IMR-90 (cell line): ENCODE measurements around the gene NPAS3. TPM values are rescaled to one million over a fixed set of nuclear protein-coding genes. Genes with fewer than 3 reads are reported as not detected.

ENCODE experiments used
- ATAC-seq: fragments of 200-7000 bp; cut with Tn5 transposase; 2 replicates; pipeline ENCODE4 v1.9.1; 2020; ENCODE audit warnings: low read depth, mild to moderate bottlenecking, moderate library complexity
- BruUV-seq: library from RNA; stranded (reverse); fragments of 400-500 nt; replicated peaks from 2 replicates; lab custom pipeline; 2021; lab: Mats Ljungman, UMichigan
- CTCF ChIA-PET: fragments of 300-600 bp; formaldehyde crosslinking; extraction: SDS; loops from one replicate; lab custom pipeline; 2021; ENCODE audit warnings: antibody characterized with exemption; lab: Yijun Ruan, JAX
- POLR2A ChIA-PET: fragments of 300-600 bp; sonication (Branson Sonifier 250); formaldehyde crosslinking; loops from one replicate; lab custom pipeline; 2022; ENCODE audit warnings: antibody characterized with exemption; ENCODE audit not compliant: unreplicated experiment; lab: Charles Lee
- DNase-seq: peaks from one replicate; pipeline ENCODE4 v3.0.0; 2013
- H2AFZ ChIP-seq: replicated peaks from 2 replicates; pipeline ENCODE3; 2013; ENCODE audit warnings: low read length, mild to moderate bottlenecking; ENCODE audit not compliant: poor library complexity
- H2AK5ac ChIP-seq: 2 replicates; pipeline ENCODE4 v1.6.1; 2013; ENCODE audit warnings: low read depth, low read length, inconsistent platforms
- H2AK9ac ChIP-seq: replicated peaks from 2 replicates; pipeline ENCODE3; 2013; ENCODE audit warnings: mild to moderate bottlenecking, low read depth, low read length, moderate library complexity; ENCODE audit not compliant: poor library complexity
- H2BK120ac ChIP-seq: 2 replicates; pipeline ENCODE4 v1.6.1; 2013; ENCODE audit warnings: low read depth, low read length, inconsistent platforms
- H2BK15ac ChIP-seq: 3 replicates; pipeline ENCODE4 v1.6.1; 2013; ENCODE audit warnings: low read depth, low read length, inconsistent platforms
- H2BK20ac ChIP-seq: 2 replicates; pipeline ENCODE4 v1.6.1; 2013; ENCODE audit warnings: low read depth, mild to moderate bottlenecking, inconsistent platforms, low read length, moderate library complexity
- H2BK5ac ChIP-seq: 2 replicates; pipeline ENCODE4 v1.6.1; 2013; ENCODE audit warnings: mild to moderate bottlenecking, low read depth, low read length, inconsistent platforms; ENCODE audit not compliant: poor library complexity, severe bottlenecking
- H3K14ac ChIP-seq: replicated peaks from 2 replicates; pipeline ENCODE4 v1.6.1; 2013; ENCODE audit warnings: low read depth, low read length, inconsistent platforms
- H3K18ac ChIP-seq: 2 replicates; pipeline ENCODE4 v1.6.1; 2013; ENCODE audit warnings: low read depth, low read length, control low read depth
- H3K23ac ChIP-seq: 2 replicates; pipeline ENCODE4 v1.6.1; 2013; ENCODE audit warnings: low read depth, low read length, inconsistent platforms
- H3K27ac ChIP-seq: 2 replicates; pipeline ENCODE4 v1.5.1; 2013; ENCODE audit warnings: mild to moderate bottlenecking, control low read depth, low read length; ENCODE audit not compliant: insufficient read depth
- H3K27me3 ChIP-seq: 2 replicates; pipeline ENCODE4 v1.6.1; 2013; ENCODE audit warnings: low read length; ENCODE audit not compliant: control insufficient read depth, insufficient read depth
- H3K36me3 ChIP-seq: 2 replicates; pipeline ENCODE4 v1.6.1; 2013; ENCODE audit warnings: low read length, mixed read lengths; ENCODE audit not compliant: control insufficient read depth, insufficient read depth
- H3K4ac ChIP-seq: 2 replicates; pipeline ENCODE4 v1.6.1; 2013; ENCODE audit warnings: low read depth, low read length, inconsistent platforms
- H3K4me1 ChIP-seq: 2 replicates; pipeline ENCODE4 v1.6.1; 2013; ENCODE audit warnings: low read length, mixed read lengths; ENCODE audit not compliant: control insufficient read depth, insufficient read depth
- H3K4me2 ChIP-seq: 2 replicates; pipeline ENCODE4 v1.6.1; 2013; ENCODE audit warnings: low read depth, mild to moderate bottlenecking, control low read depth, low read length, moderate library complexity
- H3K4me3 ChIP-seq: 2 replicates; pipeline ENCODE4 v1.5.1; 2013; ENCODE audit warnings: low read depth, mild to moderate bottlenecking, control low read depth, low read length, moderate library complexity; ENCODE audit not compliant: insufficient read depth
- H3K56ac ChIP-seq: 2 replicates; pipeline ENCODE4 v1.6.1; 2013; ENCODE audit warnings: low read length, inconsistent platforms; ENCODE audit not compliant: insufficient read depth; ENCODE audit errors: extremely low read depth
- H3K79me1 ChIP-seq, 2 experiments: 2 replicates each; pipeline ENCODE4 v1.6.1; 2013; ENCODE audit warnings: low read length in 2 of 2, inconsistent platforms in 1 of 2, low read depth in 1 of 2
- H3K9ac ChIP-seq: 2 replicates; pipeline ENCODE4 v1.6.1; 2013; ENCODE audit warnings: low read depth, low read length, control low read depth
- H3K9me1 ChIP-seq: 2 replicates; pipeline ENCODE4 v1.6.1; 2013; ENCODE audit warnings: low read length, inconsistent platforms; ENCODE audit not compliant: insufficient read depth
- H3K9me3 ChIP-seq: 2 replicates; pipeline ENCODE4 v1.6.1; 2013; ENCODE audit warnings: low read length; ENCODE audit not compliant: control insufficient read depth, insufficient read depth
- H4K20me1 ChIP-seq: 2 replicates; pipeline ENCODE4 v1.6.1; 2013; ENCODE audit warnings: low read length, inconsistent platforms; ENCODE audit not compliant: insufficient read depth
- H4K5ac ChIP-seq: 2 replicates; pipeline ENCODE4 v1.6.1; 2013; ENCODE audit warnings: mild to moderate bottlenecking, low read depth, low read length, control low read depth
- H4K8ac ChIP-seq, 2 experiments: 2 replicates each; pipeline ENCODE4 v1.6.1; 2013; ENCODE audit warnings: low read depth in 2 of 2, low read length in 2 of 2, control low read depth in 1 of 2, inconsistent platforms in 1 of 2
- H4K91ac ChIP-seq: 2 replicates; pipeline ENCODE4 v1.6.1; 2013; ENCODE audit warnings: low read depth, low read length, inconsistent platforms; ENCODE audit not compliant: insufficient read depth
- BHLHE40 ChIP-seq: fragments of 150-350 bp; IDR thresholded peaks from 2 replicates; pipeline ENCODE4 v1.6.1; 2016; ENCODE audit warnings: mild to moderate bottlenecking, low read depth, low read length
- CEBPB ChIP-seq: IDR thresholded peaks from 2 replicates; pipeline ENCODE4 v1.6.1; 2012; ENCODE audit warnings: low read depth, low read length, improper control_type of control experiment
- CHD1 ChIP-seq: IDR thresholded peaks from 2 replicates; pipeline ENCODE4 v1.6.1; 2012; ENCODE audit warnings: low read depth, low read length, improper control_type of control experiment
- FOS ChIP-seq: fragments of 150-350 bp; IDR thresholded peaks from 2 replicates; pipeline ENCODE4 v1.6.1; 2016; ENCODE audit warnings: low read depth, low read length
- MAFK ChIP-seq: IDR thresholded peaks from 2 replicates; pipeline ENCODE4 v1.6.1; 2012; ENCODE audit warnings: low read depth, low read length, improper control_type of control experiment
- MAZ ChIP-seq: IDR thresholded peaks from 2 replicates; pipeline ENCODE4 v1.6.1; 2012; ENCODE audit warnings: low read depth, mild to moderate bottlenecking, low read length, improper control_type of control experiment, moderate library complexity, borderline replicate concordance
- MXI1 ChIP-seq: IDR thresholded peaks from 2 replicates; pipeline ENCODE4 v1.6.1; 2012; ENCODE audit warnings: low read depth, mild to moderate bottlenecking, low read length, moderate library complexity, borderline replicate concordance
- NFE2L2 ChIP-seq: fragments of 150-350 bp; IDR thresholded peaks from 2 replicates; pipeline ENCODE4 v1.6.1; 2016; ENCODE audit warnings: low read depth, mild to moderate bottlenecking, low read length
- POLR2A ChIP-seq: IDR thresholded peaks from 2 replicates; pipeline ENCODE4 v1.6.1; 2012; ENCODE audit warnings: mild to moderate bottlenecking, low read depth, low read length
- RAD21 ChIP-seq: IDR thresholded peaks from 2 replicates; pipeline ENCODE4 v1.6.1; 2012; ENCODE audit warnings: low read length, improper control_type of control experiment
- RCOR1 ChIP-seq: IDR thresholded peaks from 2 replicates; pipeline ENCODE4 v1.6.1; 2012; ENCODE audit warnings: mild to moderate bottlenecking, low read length, improper control_type of control experiment; ENCODE audit not compliant: insufficient replicate concordance
- RFX5 ChIP-seq: IDR thresholded peaks from 2 replicates; pipeline ENCODE4 v1.8.0; 2012; ENCODE audit warnings: low read depth, mild to moderate bottlenecking, low read length, moderate library complexity
- SMC3 ChIP-seq: fragments of 150-350 bp; IDR thresholded peaks from 2 replicates; pipeline ENCODE4 v1.6.1; 2016; ENCODE audit warnings: low read depth, mild to moderate bottlenecking, antibody characterized with exemption, low read length, moderate library complexity
- WGBS, 2 experiments: methylation state at CpG; one replicate each; pipeline versions ENCODE4 v1.1.5 to v1.1.7; 2013; ENCODE audit warnings: missing lambda C conversion rate in 2 of 2; ENCODE audit not compliant: insufficient read length in 1 of 2; ENCODE audit errors: extremely low coverage in 2 of 2; 5-methylcytosine and 5-hydroxymethylcytosine counted together
- dilution Hi-C: fragments of 300-500 bp; cut with HindIII; formaldehyde crosslinking; loops from one replicate; pipeline ENCODE4 v1.14.3; 2018; ENCODE audit warnings: low sequenced_read_pairs; ENCODE audit not compliant: unreplicated experiment
- in situ Hi-C: fragments of 300-500 bp; cut with MboI; formaldehyde crosslinking; loops from 3 replicates; pipeline ENCODE4 v1.14.3; 2019; ENCODE audit warnings: low sequenced_read_pairs, inconsistent platforms, mixed read lengths
- intact Hi-C: fragments of 100-400 bp; cut with micrococcal nuclease; formaldehyde crosslinking; loops from 2 replicates; pipeline ENCODE4 v1.10.0; 2022
- polyA plus RNA-seq, 3 experiments: library from polyadenylated mRNA; depleted of rRNA; stranded (reverse); fragments of >200 nt; gene quantifications; 2 replicates each; pipeline ENCODE4 v1.2.3, GENCODE V29; 2012; ENCODE audit warnings: low replicate concordance in 1 of 3
- total RNA-seq: library from RNA; depleted of rRNA; stranded (reverse); fragments of >200 nt; gene quantifications from 2 replicates; pipeline ENCODE4 v1.2.3, GENCODE V29; 2012
- TF ChIP-seq, protein P1 (sequence below): conservative IDR thresholded peaks from 2 replicates; pipeline ENCODE4 v1.5.1; 2012; ENCODE audit warnings: mild to moderate bottlenecking, low read depth, low read length, improper control_type of control experiment
- TF ChIP-seq, protein P2 (sequence below): fragments of 150-350 bp; IDR thresholded peaks from 2 replicates; pipeline ENCODE4 v1.6.1; 2016; ENCODE audit warnings: low read depth, mild to moderate bottlenecking, low read length, moderate library complexity, borderline replicate concordance
- TF ChIP-seq, protein P3 (sequence below): fragments of 150-350 bp; IDR thresholded peaks from 2 replicates; pipeline ENCODE4 v1.6.1; 2017; ENCODE audit warnings: mild to moderate bottlenecking, antibody characterized with exemption, low read length, low read depth

Gene NPAS3
- total and polyA plus RNA-seq, 2 of the 4 experiments (the other 2 are of a cell fraction), result not detected

DNA sequence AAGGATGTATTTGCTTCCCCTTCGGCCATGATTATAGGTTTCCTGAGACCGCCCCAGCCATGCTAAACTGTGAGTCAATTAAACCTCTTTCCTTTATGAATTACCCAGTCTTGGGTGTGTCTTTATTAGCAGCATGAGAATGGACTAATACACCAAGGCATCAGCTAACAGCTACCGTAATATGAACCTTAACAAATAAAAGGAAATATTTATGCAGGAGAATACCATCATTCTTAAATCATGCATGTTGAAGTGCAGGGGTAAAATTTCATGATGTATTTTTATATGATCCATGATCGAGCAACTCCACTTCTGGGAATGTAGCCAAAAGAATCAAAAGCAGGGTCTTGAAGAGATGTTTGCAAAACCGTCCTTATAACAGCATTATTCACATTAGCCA lies 379.0 kb downstream of the NPAS3 start:
- CTCF ChIA-PET, result no interaction called here
- POLR2A ChIA-PET, result no interaction called here
- ATAC-seq, result no peak

More for the DNA sequence above, 379.0 kb downstream of the NPAS3 start:
- H3K14ac ChIP-seq, result no peak overlapping the region
- H3K9me1 ChIP-seq, result no peaks in the 10 kb centered on the region
- no peaks in the 10 kb centered on the region for H3K36me3 ChIP-seq
- in situ Hi-C loops, result no loop called here
- H2BK15ac ChIP-seq, result no peak overlapping the region
- BruUV-seq, result no TSS peak
- no peaks in the 10 kb centered on the region for H3K27me3 ChIP-seq
- no peak overlapping the region for H2AK9ac ChIP-seq
- no CpG with 5 or more reads among the region's 5 CpGs for WGBS, 2 experiments
- dilution Hi-C loops, result no loop called here
- no peak overlapping the region for H3K18ac ChIP-seq
- H4K20me1 ChIP-seq, result no peaks in the 10 kb centered on the region
- H3K27ac ChIP-seq, result no peak overlapping the region
- no peak overlapping the region for H2BK120ac ChIP-seq
- H2AK5ac ChIP-seq, result no peak overlapping the region
- H4K91ac ChIP-seq, result no peak overlapping the region
- no peak overlapping the region for H2AFZ ChIP-seq
- DNase-seq, result no peak
- H4K5ac ChIP-seq, result no peak overlapping the region
- no peak overlapping the region for H2BK5ac ChIP-seq
- TF ChIP-seq RCOR1, result no peak
- no peak for TF ChIP-seq NFE2L2
- no peak for TF ChIP-seq FOS
- TF ChIP-seq SMC3, result no peak
- TF ChIP-seq RAD21, result no peak
- no peak for TF ChIP-seq MAFK
- no peak for TF ChIP-seq MXI1
- TF ChIP-seq CEBPB, result no peak
- TF ChIP-seq, protein P1, sequence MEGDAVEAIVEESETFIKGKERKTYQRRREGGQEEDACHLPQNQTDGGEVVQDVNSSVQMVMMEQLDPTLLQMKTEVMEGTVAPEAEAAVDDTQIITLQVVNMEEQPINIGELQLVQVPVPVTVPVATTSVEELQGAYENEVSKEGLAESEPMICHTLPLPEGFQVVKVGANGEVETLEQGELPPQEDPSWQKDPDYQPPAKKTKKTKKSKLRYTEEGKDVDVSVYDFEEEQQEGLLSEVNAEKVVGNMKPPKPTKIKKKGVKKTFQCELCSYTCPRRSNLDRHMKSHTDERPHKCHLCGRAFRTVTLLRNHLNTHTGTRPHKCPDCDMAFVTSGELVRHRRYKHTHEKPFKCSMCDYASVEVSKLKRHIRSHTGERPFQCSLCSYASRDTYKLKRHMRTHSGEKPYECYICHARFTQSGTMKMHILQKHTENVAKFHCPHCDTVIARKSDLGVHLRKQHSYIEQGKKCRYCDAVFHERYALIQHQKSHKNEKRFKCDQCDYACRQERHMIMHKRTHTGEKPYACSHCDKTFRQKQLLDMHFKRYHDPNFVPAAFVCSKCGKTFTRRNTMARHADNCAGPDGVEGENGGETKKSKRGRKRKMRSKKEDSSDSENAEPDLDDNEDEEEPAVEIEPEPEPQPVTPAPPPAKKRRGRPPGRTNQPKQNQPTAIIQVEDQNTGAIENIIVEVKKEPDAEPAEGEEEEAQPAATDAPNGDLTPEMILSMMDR, result no peak
- TF ChIP-seq, protein P2, sequence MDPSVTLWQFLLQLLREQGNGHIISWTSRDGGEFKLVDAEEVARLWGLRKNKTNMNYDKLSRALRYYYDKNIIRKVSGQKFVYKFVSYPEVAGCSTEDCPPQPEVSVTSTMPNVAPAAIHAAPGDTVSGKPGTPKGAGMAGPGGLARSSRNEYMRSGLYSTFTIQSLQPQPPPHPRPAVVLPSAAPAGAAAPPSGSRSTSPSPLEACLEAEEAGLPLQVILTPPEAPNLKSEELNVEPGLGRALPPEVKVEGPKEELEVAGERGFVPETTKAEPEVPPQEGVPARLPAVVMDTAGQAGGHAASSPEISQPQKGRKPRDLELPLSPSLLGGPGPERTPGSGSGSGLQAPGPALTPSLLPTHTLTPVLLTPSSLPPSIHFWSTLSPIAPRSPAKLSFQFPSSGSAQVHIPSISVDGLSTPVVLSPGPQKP, result no peak
- no peak for TF ChIP-seq RFX5
- TF ChIP-seq CHD1, result no peak
- no peak for TF ChIP-seq BHLHE40
- TF ChIP-seq MAZ, result no peak
- TF ChIP-seq, protein P3, sequence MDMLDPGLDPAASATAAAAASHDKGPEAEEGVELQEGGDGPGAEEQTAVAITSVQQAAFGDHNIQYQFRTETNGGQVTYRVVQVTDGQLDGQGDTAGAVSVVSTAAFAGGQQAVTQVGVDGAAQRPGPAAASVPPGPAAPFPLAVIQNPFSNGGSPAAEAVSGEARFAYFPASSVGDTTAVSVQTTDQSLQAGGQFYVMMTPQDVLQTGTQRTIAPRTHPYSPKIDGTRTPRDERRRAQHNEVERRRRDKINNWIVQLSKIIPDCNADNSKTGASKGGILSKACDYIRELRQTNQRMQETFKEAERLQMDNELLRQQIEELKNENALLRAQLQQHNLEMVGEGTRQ, result no peak
- TF ChIP-seq POLR2A, result no peak
- no peak overlapping the region for H3K56ac ChIP-seq
- no peak overlapping the region for H3K23ac ChIP-seq
- intact Hi-C loops, result no loop called here
- no peaks in the 10 kb centered on the region for H3K9me3 ChIP-seq
- no peak overlapping the region for H3K4me3 ChIP-seq
- no peaks in the 10 kb centered on the region for H3K79me1 ChIP-seq
- H4K8ac ChIP-seq, result no peak overlapping the region
- no peak overlapping the region for H3K9ac ChIP-seq
- no peaks in the 10 kb centered on the region for H3K4me1 ChIP-seq
- no peak overlapping the region for H3K4ac ChIP-seq
- no peak overlapping the region for H3K4me2 ChIP-seq
- no peak overlapping the region for H2BK20ac ChIP-seq
